ENCODE results near the gene KISS1.

GRCh38 chr1:204207136-204207616 is 10.9 kb upstream of the KISS1 start:
- TF ChIP-seq CTCF (IDR thresholded peaks at IDR 0.05) (peak; percentile 79 to 93 (median 82)), POLR2A (IDR thresholded peaks at IDR 0.05) (no peak)

Data from body of pancreas (tissue), 4 donors.